ENCODE measurements around the gene ASB5.

ASB5 gene

DNA sequence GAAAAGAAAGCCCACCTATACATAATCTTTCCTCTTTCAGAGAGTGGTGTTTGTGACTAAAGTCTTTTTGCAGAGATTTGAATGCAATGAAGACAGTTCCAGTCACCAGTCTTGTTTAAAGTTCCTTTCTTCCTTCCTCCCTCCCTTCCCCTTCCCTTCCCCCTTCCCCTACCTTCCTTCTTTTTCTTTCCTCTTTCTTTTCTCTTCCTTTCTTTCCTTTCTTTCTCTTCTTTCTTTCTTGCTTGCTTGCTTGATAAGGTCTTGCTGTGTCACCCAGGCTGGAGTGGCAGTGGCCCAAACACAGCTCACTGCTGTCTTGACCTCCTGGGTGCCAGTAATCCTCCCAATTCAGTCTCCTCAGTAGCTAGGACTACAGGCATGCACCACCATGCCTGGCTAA is 19.0 kb upstream of the ASB5 start:
- TF ChIP-seq SNAI2 (CRISPR knock-in tag; IDR thresholded peaks at IDR 0.05) (no peak), POU6F1 (CRISPR knock-in tag; IDR thresholded peaks at IDR 0.05; ENCODE audit: borderline replicate concordance, low read depth) (no peak), ZFP3 (CRISPR knock-in tag; IDR thresholded peaks at IDR 0.05) (no peak), BACH2 (CRISPR knock-in tag; IDR thresholded peaks at IDR 0.05; ENCODE audit: borderline replicate concordance) (no peak), OSR1 (CRISPR knock-in tag; IDR thresholded peaks at IDR 0.05) (no peak), PATZ1 (CRISPR knock-in tag; IDR thresholded peaks at IDR 0.05; ENCODE audit: borderline replicate concordance) (no peak), CSDC2 (CRISPR knock-in tag; IDR thresholded peaks at IDR 0.05) (no peak), ZNF565 (CRISPR knock-in tag; conservative IDR thresholded peaks at IDR 0.05; ENCODE audit: low read depth) (no peak), ESRRG (CRISPR knock-in tag; IDR thresholded peaks at IDR 0.05) (no peak), TCF4 (CRISPR knock-in tag; IDR thresholded peaks at IDR 0.05; ENCODE audit: borderline replicate concordance) (no peak), TOX (CRISPR knock-in tag; IDR thresholded peaks at IDR 0.05; ENCODE audit: borderline replicate concordance) (no peak), CSRNP3 (CRISPR knock-in tag; IDR thresholded peaks at IDR 0.05) (no peak), RARB (CRISPR knock-in tag; IDR thresholded peaks at IDR 0.05) (no peak), ZC3H10 (CRISPR knock-in tag; IDR thresholded peaks at IDR 0.05) (no peak), CREB5 (CRISPR knock-in tag; IDR thresholded peaks at IDR 0.05; ENCODE audit: low read depth) (no peak), ISL1 (CRISPR knock-in tag; IDR thresholded peaks at IDR 0.05) (no peak), ZNF70 (CRISPR knock-in tag; IDR thresholded peaks at IDR 0.05) (no peak)
- TF ChIP-seq, protein P1, sequence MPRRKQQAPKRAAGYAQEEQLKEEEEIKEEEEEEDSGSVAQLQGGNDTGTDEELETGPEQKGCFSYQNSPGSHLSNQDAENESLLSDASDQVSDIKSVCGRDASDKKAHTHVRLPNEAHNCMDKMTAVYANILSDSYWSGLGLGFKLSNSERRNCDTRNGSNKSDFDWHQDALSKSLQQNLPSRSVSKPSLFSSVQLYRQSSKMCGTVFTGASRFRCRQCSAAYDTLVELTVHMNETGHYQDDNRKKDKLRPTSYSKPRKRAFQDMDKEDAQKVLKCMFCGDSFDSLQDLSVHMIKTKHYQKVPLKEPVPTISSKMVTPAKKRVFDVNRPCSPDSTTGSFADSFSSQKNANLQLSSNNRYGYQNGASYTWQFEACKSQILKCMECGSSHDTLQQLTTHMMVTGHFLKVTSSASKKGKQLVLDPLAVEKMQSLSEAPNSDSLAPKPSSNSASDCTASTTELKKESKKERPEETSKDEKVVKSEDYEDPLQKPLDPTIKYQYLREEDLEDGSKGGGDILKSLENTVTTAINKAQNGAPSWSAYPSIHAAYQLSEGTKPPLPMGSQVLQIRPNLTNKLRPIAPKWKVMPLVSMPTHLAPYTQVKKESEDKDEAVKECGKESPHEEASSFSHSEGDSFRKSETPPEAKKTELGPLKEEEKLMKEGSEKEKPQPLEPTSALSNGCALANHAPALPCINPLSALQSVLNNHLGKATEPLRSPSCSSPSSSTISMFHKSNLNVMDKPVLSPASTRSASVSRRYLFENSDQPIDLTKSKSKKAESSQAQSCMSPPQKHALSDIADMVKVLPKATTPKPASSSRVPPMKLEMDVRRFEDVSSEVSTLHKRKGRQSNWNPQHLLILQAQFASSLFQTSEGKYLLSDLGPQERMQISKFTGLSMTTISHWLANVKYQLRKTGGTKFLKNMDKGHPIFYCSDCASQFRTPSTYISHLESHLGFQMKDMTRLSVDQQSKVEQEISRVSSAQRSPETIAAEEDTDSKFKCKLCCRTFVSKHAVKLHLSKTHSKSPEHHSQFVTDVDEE (CRISPR knock-in tag; IDR thresholded peaks at IDR 0.05), result no peak
- ATAC-seq, result no peak

DNA sequence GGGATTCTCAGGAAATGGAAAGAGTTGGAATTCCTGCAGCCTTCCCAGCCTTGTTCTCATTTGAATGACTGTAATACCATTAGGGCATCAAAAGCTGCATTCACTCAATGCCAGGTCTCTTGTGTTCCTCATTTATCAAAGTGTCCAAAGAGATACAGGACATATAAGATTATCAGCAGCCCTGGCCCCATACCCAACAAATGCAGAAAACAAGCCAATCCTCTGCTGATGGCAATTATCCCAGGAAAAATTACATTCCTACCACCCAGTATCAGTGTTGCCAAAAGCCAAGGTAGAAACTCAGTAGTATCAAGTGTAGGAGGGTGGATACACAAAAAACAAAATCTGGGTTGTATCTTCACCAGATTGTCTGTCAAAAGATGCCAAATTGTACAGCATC is 18.5 kb upstream of the ASB5 start:
- ATAC-seq, result peak; percentile 45
- no peak for TF ChIP-seq ZFP3 (CRISPR knock-in tag; IDR thresholded peaks at IDR 0.05)

DNA sequence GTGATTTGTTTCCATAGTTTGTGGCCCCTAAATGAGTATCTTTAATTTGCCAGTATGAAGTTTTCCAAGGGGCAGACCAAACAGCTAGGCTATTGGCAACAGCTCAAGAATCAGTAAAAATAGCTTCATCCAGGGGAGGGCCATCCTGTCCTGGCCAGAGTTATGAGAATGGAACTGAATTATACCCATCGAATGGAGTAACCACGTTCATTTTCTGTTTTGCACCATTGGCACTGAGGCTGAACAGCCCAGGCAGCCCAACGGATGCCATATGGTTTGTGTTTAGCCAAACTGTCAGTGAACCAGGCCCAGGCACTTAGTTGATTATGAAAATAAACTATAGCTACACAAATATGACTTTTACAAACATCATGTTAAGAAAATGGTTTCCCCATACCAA is 17.7 kb upstream of the ASB5 start:
- peak; percentile 95 for ATAC-seq
- no peak for TF ChIP-seq POU6F1 (CRISPR knock-in tag; IDR thresholded peaks at IDR 0.05; ENCODE audit: borderline replicate concordance, low read depth)
- TF ChIP-seq TOX (CRISPR knock-in tag; IDR thresholded peaks at IDR 0.05; ENCODE audit: borderline replicate concordance), result no peak
- no peak for TF ChIP-seq ZNF70 (CRISPR knock-in tag; IDR thresholded peaks at IDR 0.05)
- no peak for TF ChIP-seq CSRNP3 (CRISPR knock-in tag; IDR thresholded peaks at IDR 0.05)
- TF ChIP-seq BACH2 (CRISPR knock-in tag; IDR thresholded peaks at IDR 0.05; ENCODE audit: borderline replicate concordance), result no peak
- TF ChIP-seq, protein P1 (CRISPR knock-in tag; IDR thresholded peaks at IDR 0.05), result no peak
- TF ChIP-seq SNAI2 (CRISPR knock-in tag; IDR thresholded peaks at IDR 0.05), result no peak
- no peak for TF ChIP-seq ISL1 (CRISPR knock-in tag; IDR thresholded peaks at IDR 0.05)
- no peak for TF ChIP-seq ZNF565 (CRISPR knock-in tag; conservative IDR thresholded peaks at IDR 0.05; ENCODE audit: low read depth)
- TF ChIP-seq ARNTL (CRISPR knock-in tag; IDR thresholded peaks at IDR 0.05; ENCODE audit: borderline replicate concordance, low read depth), result no peak
- no peak for TF ChIP-seq ZFP30 (CRISPR knock-in tag; IDR thresholded peaks at IDR 0.05)
- TF ChIP-seq ZFP3 (CRISPR knock-in tag; IDR thresholded peaks at IDR 0.05), result no peak
